GM12878 (cell line): ENCODE results near the gene PRG3. TPM values are rescaled to one million over a fixed set of nuclear protein-coding genes. Genes with fewer than 3 reads are reported as not detected.
A peak's percentile ranks its signal among the peaks of the same experiment; 100 is the strongest.
"Not testable (repeated sequence)": the region's sequence is repeated elsewhere in the genome, so short reads cannot be mapped to it uniquely, and the experiment has no call there.

ENCODE experiments used
- ATAC-seq: fragments of 200-7000 bp; cut with Tn5 transposase; 3 replicates; pipeline ENCODE4 v1.9.1; 2020; ENCODE audit warnings: mild to moderate bottlenecking, moderate library complexity
- BruUV-seq: library from RNA; stranded (reverse); fragments of 400-500 nt; replicated peaks from 2 replicates; lab custom pipeline; 2021; lab: Mats Ljungman, UMichigan
- CTCF ChIA-PET: fragments of 300-600 bp; sonication (Branson Sonifier 250); formaldehyde crosslinking; extraction: SDS; loops from one replicate; lab custom pipeline; 2021; ENCODE audit warnings: inconsistent platforms; lab: Yijun Ruan, JAX
- POLR2A ChIA-PET: fragments of 350-600 bp; formaldehyde crosslinking; extraction: SDS; loops from one replicate; lab custom pipeline; 2021; ENCODE audit warnings: inconsistent platforms; lab: Charles Lee
- RAD21 ChIA-PET: fragments of 300-600 bp; sonication (Branson Sonifier 250); formaldehyde crosslinking; loops from one replicate; lab custom pipeline; 2023; ENCODE audit warnings: antibody characterized with exemption; ENCODE audit not compliant: unreplicated experiment; lab: Charles Lee
- SMC1A ChIA-PET: fragments of 300-600 bp; sonication (Branson Sonifier 250); formaldehyde crosslinking; loops from one replicate; lab custom pipeline; 2023; ENCODE audit not compliant: unreplicated experiment, uncharacterized antibody; lab: Charles Lee
- DNase-seq: peaks from one replicate; pipeline ENCODE4 v3.0.0-alpha.2; 2011; ENCODE audit warnings: low read depth, low spot score
- FAIRE-seq: peaks from 3 replicates; lab custom pipeline; 2011; peaks lifted over from hg19 to GRCh38; lab: Jason Lieb, UNC
- H2AFZ ChIP-seq: 2 replicates; pipeline ENCODE4 v1.6.0; 2011; ENCODE audit warnings: low read depth, low read length, control low read depth; ENCODE audit not compliant: control insufficient read depth
- H3K27ac ChIP-seq: 2 replicates; pipeline ENCODE4 v1.5.1; 2011; ENCODE audit warnings: control low read depth; ENCODE audit not compliant: control insufficient read depth, insufficient read depth
- H3K27me3 ChIP-seq, 2 experiments: replicated peaks in 1 of 2; 2 replicates each; pipeline versions ENCODE4 v1.6.0 to v1.6.1; 2011; ENCODE audit warnings: low read length in 1 of 2; ENCODE audit not compliant: control insufficient read depth in 2 of 2, insufficient read depth in 2 of 2
- H3K36me3 ChIP-seq, 2 experiments: 2 replicates each; pipeline ENCODE4 v1.5.1; 2011; ENCODE audit warnings: low read length in 1 of 2; ENCODE audit not compliant: control insufficient read depth in 2 of 2, insufficient read depth in 2 of 2
- H3K4me1 ChIP-seq: 2 replicates; pipeline ENCODE4 v1.6.1; 2011; ENCODE audit warnings: mild to moderate bottlenecking, low read length, moderate library complexity, mixed read lengths; ENCODE audit not compliant: control insufficient read depth, insufficient read depth
- H3K4me2 ChIP-seq: 2 replicates; pipeline ENCODE4 v1.6.0; 2011; ENCODE audit warnings: control low read depth; ENCODE audit not compliant: control insufficient read depth, insufficient read depth
- H3K4me3 ChIP-seq: fragments of 200-600 bp; sonication (generic); 2 replicates; pipeline ENCODE4 v1.5.1; 2016
- H3K79me2 ChIP-seq: 2 replicates; pipeline ENCODE4 v1.6.0; 2011; ENCODE audit warnings: low read length; ENCODE audit not compliant: control insufficient read depth, insufficient read depth
- H3K9ac ChIP-seq: 2 replicates; pipeline ENCODE4 v1.8.0; 2011; ENCODE audit warnings: low read length, control low read depth, mixed read lengths; ENCODE audit not compliant: control insufficient read depth, insufficient read depth
- H3K9me3 ChIP-seq: replicated peaks from 3 replicates; pipeline ENCODE4 v1.5.1; 2011; ENCODE audit warnings: mild to moderate bottlenecking, low read length; ENCODE audit not compliant: control insufficient read depth, insufficient read depth
- H4K20me1 ChIP-seq: 2 replicates; pipeline ENCODE4 v1.6.0; 2011; ENCODE audit not compliant: control insufficient read depth, insufficient read depth
- BHLHE40 ChIP-seq, 2 experiments: fragments of 450-650 bp in 1 of 2; IDR thresholded peaks; 2 replicates each; pipeline ENCODE4 v1.6.1; 2011 to 2017; ENCODE audit warnings: low read depth in 2 of 2, borderline replicate concordance in 1 of 2, improper control_type of control experiment in 1 of 2, low read length in 1 of 2, mild to moderate bottlenecking in 1 of 2
- CHD2 ChIP-seq: IDR thresholded peaks from 2 replicates; pipeline ENCODE4 v1.6.1; 2011; ENCODE audit warnings: low read depth, low read length, improper control_type of control experiment, borderline replicate concordance
- HCFC1 ChIP-seq: fragments of 150-350 bp; IDR thresholded peaks from 2 replicates; pipeline ENCODE4 v1.6.1; 2014; ENCODE audit warnings: low read length
- NFYB ChIP-seq: IDR thresholded peaks from 2 replicates; pipeline ENCODE4 v1.6.1; 2011; ENCODE audit warnings: low read depth, mild to moderate bottlenecking, low read length, improper control_type of control experiment, moderate library complexity; ENCODE audit not compliant: insufficient read depth
- SPI1 ChIP-seq: IDR thresholded peaks from 2 replicates; pipeline ENCODE4 v1.6.1; 2011; ENCODE audit warnings: low read depth, mild to moderate bottlenecking, low read length, moderate library complexity, borderline replicate concordance; ENCODE audit not compliant: insufficient read depth
- TCF3 ChIP-seq: IDR thresholded peaks from 2 replicates; pipeline ENCODE4 v1.6.1; 2012; ENCODE audit warnings: low read depth, mild to moderate bottlenecking, low read length, borderline replicate concordance; ENCODE audit not compliant: insufficient read depth
- WGBS: methylation state at CpG from one replicate; pipeline ENCODE4 v1.1.6; 2016; ENCODE audit warnings: low lambda C conversion rate; ENCODE audit not compliant: insufficient replicate concordance, insufficient coverage; ENCODE audit errors: missing lambda C conversion rate; 5-methylcytosine and 5-hydroxymethylcytosine counted together
- in situ Hi-C: fragments of 300-500 bp; cut with MboI; formaldehyde crosslinking; loops from 9 replicates; pipeline ENCODE4 v1.14.3; 2018; ENCODE audit warnings: mixed read lengths
- intact Hi-C: fragments of 100-400 bp; cut with micrococcal nuclease; formaldehyde crosslinking; loops from one replicate; pipeline ENCODE4 v1.14.2; 2022; ENCODE audit not compliant: unreplicated experiment
- polyA plus RNA-seq, 11 experiments: library from polyadenylated mRNA; depleted of rRNA in 4 of 11; unstranded in 6 of 11; stranded (reverse) in 5 of 11; fragments of >200 nt; fragmentation: Nextera tagmentation in 4 of 11; fragmentation: Illumina TruSeq in 1 of 11; extraction: Ambion mirVana in 4 of 11; extraction: Trizol in 1 of 11; gene quantifications; 1 replicate in 1 of 11; 2 replicates in 10 of 11; pipeline versions ENCODE4 v1.2.1 to v1.2.3, GENCODE V29; 2011 to 2016; ENCODE audit warnings: inconsistent platforms in 2 of 11, missing spikeins in 2 of 11, low read depth in 1 of 11
- total RNA-seq, 4 experiments: library from RNA; depleted of rRNA in 3 of 4; stranded (reverse); fragments of >200 nt in 3 of 4; fragmentation: Illumina TruSeq in 1 of 4; extraction: Trizol in 1 of 4; gene quantifications; 2 replicates each; pipeline versions ENCODE4 v1.2.1 to v1.2.3, GENCODE V29; 2013 to 2021

The PRG3 gene
- total and polyA plus RNA-seq, 10 of the 15 experiments (the other 5 are each of a cell fraction or from before 2014, with no cell fraction given) = not detected

GRCh38 chr11:57405271-57405860 is 24.4 kb upstream of the PRG3 start:
- RAD21 ChIA-PET = interaction anchor here (3.4 kb wide), 1 partner anchor 20 kb away, joined by 21 read pairs; no protein-coding TSS in a partner anchor
- Histone ChIP-seq H3K4me2 (no peak overlapping the region), H3K9me3 (no peaks in the 10 kb centered on the region), H3K27ac (0 out of 2 replicates have a peak overlapping the region, but pooled peaks have one; percentile 55), H3K36me3 (peaks cover 31 to 36% of the 10 kb centered on the region in 2 experiments), H3K79me2 (no peaks in the 10 kb centered on the region; the same call in 1 of the 2 replicates), H4K20me1 (no peaks in the 10 kb centered on the region), H3K9ac (no peak overlapping the region), H3K27me3 (no peaks in the 10 kb centered on the region), H3K4me3 (no peak overlapping the region), H2AFZ (no peak overlapping the region), H3K4me1 (peaks cover 19% of the 10 kb centered on the region)
- SMC1A ChIA-PET = interaction anchor here (0.6 to 1.6 kb wide), 5 partner anchors 8 to 74 kb away, joined by 3 to 5 read pairs (median 3); no protein-coding TSS in a partner anchor
- intact Hi-C loops = no loop called here
- CTCF ChIA-PET = interaction anchor here (0.5 to 0.6 kb wide), 2 partner anchors 52 to 191 kb away, joined by 3 read pairs; no protein-coding TSS in a partner anchor
- BruUV-seq = no TSS peak
- no peak for ATAC-seq
- POLR2A ChIA-PET = interaction anchor here (0.6 to 2.4 kb wide), 3 partner anchors 14 to 363 kb away, joined by 3 to 11 read pairs (median 3); no protein-coding TSS in a partner anchor
- TF ChIP-seq NFYB (no peak), HCFC1 (no peak), CHD2 (no peak), TCF3 (no peak)
- 82% methylated on average over 4 of the region's 4 CpGs for WGBS
- no peak for DNase-seq
- in situ Hi-C loops = no loop called here
- no peak for FAIRE-seq

GRCh38 chr11:57403802-57404147 is 22.8 kb upstream of the PRG3 start:
- Histone ChIP-seq H3K27ac (no peak overlapping the region), H3K4me2 (no peak overlapping the region), H3K4me3 (no peak overlapping the region), H3K4me1 (peaks cover 11% of the 10 kb centered on the region), H4K20me1 (no peaks in the 10 kb centered on the region), H3K36me3 (peaks cover 17 to 20% of the 10 kb centered on the region in 2 experiments; a peak in 3 of 4 replicates), H2AFZ (no peak overlapping the region), H3K79me2 (no peaks in the 10 kb centered on the region), H3K9ac (no peak overlapping the region), H3K27me3 (no peaks in the 10 kb centered on the region), H3K9me3 (no peaks in the 10 kb centered on the region)
- in situ Hi-C loops = no loop called here
- WGBS = 0% methylated on average over 2 of the region's 2 CpGs
- FAIRE-seq (no peak), DNase-seq (no peak), ATAC-seq (peak; percentile 4; the same call in 1 of the 3 replicates)
- TF ChIP-seq SPI1 = peak; percentile 24; the same call in 1 of the 2 replicates
- TF ChIP-seq BHLHE40 (IDR thresholded peaks at IDR 0.05; ENCODE audit: borderline replicate concordance in 1 of 2, low read depth in 2 of 2, low read length in 1 of 2) = no peak
- intact Hi-C loops = no loop called here
- POLR2A ChIA-PET = no interaction called here
- SMC1A ChIA-PET = no interaction called here
- CTCF ChIA-PET = no interaction called here
- RAD21 ChIA-PET = no interaction called here
- no TSS peak for BruUV-seq

- H3K4me2 ChIP-seq, in situ Hi-C loops, H3K27me3 ChIP-seq, H2AFZ ChIP-seq, H3K4me3 ChIP-seq, ATAC-seq, FAIRE-seq, BruUV-seq, DNase-seq, H3K79me2 ChIP-seq, intact Hi-C loops, H3K9me3 ChIP-seq, CTCF ChIA-PET, H3K9ac ChIP-seq, H3K27ac ChIP-seq, RAD21 ChIA-PET, H4K20me1 ChIP-seq, POLR2A ChIA-PET: not testable (repeated sequence)
- peaks cover 14 to 15% of the 10 kb centered on the region in 2 experiments; a peak in 3 of 4 replicates for H3K36me3 ChIP-seq
- 91% methylated on average over 6 of the region's 6 CpGs for WGBS
- H3K4me1 ChIP-seq = peaks cover 11% of the 10 kb centered on the region
- SMC1A ChIA-PET = interaction anchor here (0.6 kb wide), 1 partner anchor 169 kb away, joined by 3 read pairs; no protein-coding TSS in a partner anchor
These were observed 22.3 kb upstream of the PRG3 start for GRCh38 chr11:57403003-57403801.
